ENCODE data around the gene LOC101059915.

DNA sequence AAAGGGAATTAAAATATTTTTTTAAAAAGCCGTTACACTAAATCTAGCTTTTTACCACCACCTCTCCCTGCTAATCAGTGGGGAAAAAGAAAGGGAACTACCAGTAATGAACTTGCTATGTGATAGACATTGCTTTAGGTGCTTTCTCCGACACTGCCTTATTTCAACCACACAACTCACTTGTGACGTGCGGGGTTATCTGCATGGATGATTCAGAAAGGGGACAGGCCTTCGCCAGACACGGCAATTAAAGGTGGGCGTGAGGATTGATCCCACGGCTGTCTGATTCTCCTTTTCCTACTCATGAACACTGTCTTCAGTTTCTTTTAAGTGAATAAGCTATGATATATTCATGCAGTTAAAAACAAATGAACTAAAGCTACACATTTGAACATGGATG is 48.2 kb upstream of the LOC101059915 start:
- no peak for TF ChIP-seq POLR2A (IDR thresholded peaks at IDR 0.05)
- TF ChIP-seq, protein P1, sequence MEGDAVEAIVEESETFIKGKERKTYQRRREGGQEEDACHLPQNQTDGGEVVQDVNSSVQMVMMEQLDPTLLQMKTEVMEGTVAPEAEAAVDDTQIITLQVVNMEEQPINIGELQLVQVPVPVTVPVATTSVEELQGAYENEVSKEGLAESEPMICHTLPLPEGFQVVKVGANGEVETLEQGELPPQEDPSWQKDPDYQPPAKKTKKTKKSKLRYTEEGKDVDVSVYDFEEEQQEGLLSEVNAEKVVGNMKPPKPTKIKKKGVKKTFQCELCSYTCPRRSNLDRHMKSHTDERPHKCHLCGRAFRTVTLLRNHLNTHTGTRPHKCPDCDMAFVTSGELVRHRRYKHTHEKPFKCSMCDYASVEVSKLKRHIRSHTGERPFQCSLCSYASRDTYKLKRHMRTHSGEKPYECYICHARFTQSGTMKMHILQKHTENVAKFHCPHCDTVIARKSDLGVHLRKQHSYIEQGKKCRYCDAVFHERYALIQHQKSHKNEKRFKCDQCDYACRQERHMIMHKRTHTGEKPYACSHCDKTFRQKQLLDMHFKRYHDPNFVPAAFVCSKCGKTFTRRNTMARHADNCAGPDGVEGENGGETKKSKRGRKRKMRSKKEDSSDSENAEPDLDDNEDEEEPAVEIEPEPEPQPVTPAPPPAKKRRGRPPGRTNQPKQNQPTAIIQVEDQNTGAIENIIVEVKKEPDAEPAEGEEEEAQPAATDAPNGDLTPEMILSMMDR (IDR thresholded peaks at IDR 0.05), result no peak
